Smooth muscle cell (in vitro differentiated cells): Measurements from ENCODE around the gene IFNLR1. TPM values are rescaled to one million over a fixed set of nuclear protein-coding genes. Genes with fewer than 3 reads are reported as not detected.

ENCODE experiments used
- DNase-seq: peaks from one replicate; lab custom pipeline; 2025; ENCODE audit not compliant: unreplicated experiment; lab: John Stamatoyannopoulos, UW
- H2AFZ ChIP-seq: fragments of 200-600 bp; sonication (generic); 2 replicates; pipeline ENCODE4 v1.6.0; 2016; ENCODE audit warnings: antibody characterized with exemption, low read depth, mild to moderate bottlenecking
- H3F3A ChIP-seq: fragments of 200-600 bp; sonication (generic); 2 replicates; pipeline ENCODE4 v1.6.0; 2017; ENCODE audit warnings: antibody characterized with exemption, low read depth
- H3K27ac ChIP-seq: fragments of 200-600 bp; sonication (generic); 2 replicates; pipeline ENCODE4 v1.5.1; 2016; ENCODE audit warnings: low read depth, mild to moderate bottlenecking
- H3K27me3 ChIP-seq: fragments of 200-600 bp; sonication (generic); 2 replicates; pipeline ENCODE4 v1.6.1; 2016; ENCODE audit warnings: low read depth, mild to moderate bottlenecking
- H3K36me3 ChIP-seq: fragments of 200-600 bp; sonication (generic); 2 replicates; pipeline ENCODE4 v1.5.1; 2016; ENCODE audit warnings: low read depth
- H3K4me1 ChIP-seq: fragments of 200-600 bp; sonication (generic); 2 replicates; pipeline ENCODE4 v1.5.1; 2016; ENCODE audit warnings: low read depth
- H3K4me2 ChIP-seq: fragments of 200-600 bp; sonication (generic); 2 replicates; pipeline ENCODE4 v1.6.0; 2016; ENCODE audit warnings: mild to moderate bottlenecking
- H3K4me3 ChIP-seq: fragments of 200-600 bp; sonication (generic); 2 replicates; pipeline ENCODE4 v1.5.1; 2016; ENCODE audit warnings: mild to moderate bottlenecking
- H3K79me2 ChIP-seq: fragments of 200-600 bp; sonication (generic); 2 replicates; pipeline ENCODE4 v1.6.0; 2016; ENCODE audit warnings: low read depth, mild to moderate bottlenecking
- H3K9ac ChIP-seq: fragments of 200-600 bp; sonication (generic); 2 replicates; pipeline ENCODE4 v1.6.0; 2016; ENCODE audit warnings: low read depth
- H3K9me3 ChIP-seq: fragments of 200-600 bp; sonication (generic); replicated peaks from 2 replicates; pipeline ENCODE4 v1.5.1; 2016; ENCODE audit warnings: low read depth
- H4K20me1 ChIP-seq: fragments of 200-600 bp; sonication (generic); 2 replicates; pipeline ENCODE4 v1.6.0; 2016; ENCODE audit warnings: low read depth
- CTCF ChIP-seq: fragments of 200-600 bp; sonication (generic); IDR thresholded peaks from 2 replicates; pipeline ENCODE4 v1.5.1; 2017; ENCODE audit warnings: borderline replicate concordance, mild to moderate bottlenecking, antibody characterized with exemption; ENCODE audit not compliant: insufficient read depth, poor library complexity, severe bottlenecking
- WGBS: methylation state at CpG from one replicate; pipeline ENCODE4 v1.1.7; 2016; ENCODE audit warnings: low lambda C conversion rate; 5-methylcytosine and 5-hydroxymethylcytosine counted together
- polyA plus RNA-seq: library from polyadenylated mRNA; unstranded; fragments of >200 nt; fragmentation: Nextera tagmentation; extraction: Ambion mirVana; gene quantifications from 2 replicates; pipeline ENCODE4 v1.2.1, GENCODE V29; 2016
- total RNA-seq: library from RNA; depleted of rRNA; stranded (reverse); fragments of >200 nt; gene quantifications from 2 replicates; pipeline ENCODE4 v1.2.3, GENCODE V29; 2014

Gene IFNLR1
- total and polyA plus RNA-seq, 2 experiments from 2014 or later: 0.25 to 0.67 TPM

- H3K79me2 ChIP-seq: no peaks in the 10 kb centered on the region
- H3K4me1 ChIP-seq: peaks cover 13% of the 10 kb centered on the region
- H3K4me3 ChIP-seq: no peak overlapping the region
- H4K20me1 ChIP-seq: no peaks in the 10 kb centered on the region
- no peak overlapping the region for H3K4me2 ChIP-seq
- H3K9ac ChIP-seq: no peak overlapping the region
- TF ChIP-seq CTCF: no peak
- no peak overlapping the region for H2AFZ ChIP-seq
- no peaks in the 10 kb centered on the region for H3K9me3 ChIP-seq
- H3K36me3 ChIP-seq: no peaks in the 10 kb centered on the region
- H3K27me3 ChIP-seq: peaks cover 12% of the 10 kb centered on the region
- H3K27ac ChIP-seq: no peak overlapping the region
- DNase-seq: no peak
- no peaks in the 10 kb centered on the region for H3F3A ChIP-seq
- 90% methylated on average over 9 of the region's 10 CpGs for WGBS
These were observed 34.2 kb downstream of the IFNLR1 start for GRCh38 chr1:24152631-24153494.

- Histone ChIP-seq H3K4me3 (peak overlapping the region; percentile 41), H3F3A (no peaks in the 10 kb centered on the region), H3K4me2 (peak overlapping the region; percentile 83), H3K27me3 (peaks cover 12% of the 10 kb centered on the region), H3K4me1 (peaks cover 13% of the 10 kb centered on the region), H2AFZ (peak overlapping the region; percentile 44), H3K9me3 (no peaks in the 10 kb centered on the region), H3K36me3 (no peaks in the 10 kb centered on the region), H4K20me1 (no peaks in the 10 kb centered on the region), H3K79me2 (no peaks in the 10 kb centered on the region), H3K27ac (peak overlapping the region; percentile 66), H3K9ac (peak overlapping the region; percentile 38)
- no peak for TF ChIP-seq CTCF
- DNase-seq: no peak
- WGBS: 4% methylated on average over 12 of the region's 12 CpGs
These were observed 35.9 kb downstream of the IFNLR1 start for GRCh38 chr1:24151175-24151533.

GRCh38 chr1:24150234-24151174 is 36.6 kb downstream of the IFNLR1 start:
- Histone ChIP-seq H3K27ac (peak overlapping the region; percentile 66), H3K4me2 (peak overlapping the region; percentile 83), H3K27me3 (peaks cover 12% of the 10 kb centered on the region), H3K36me3 (no peaks in the 10 kb centered on the region), H3K9ac (peak overlapping the region; percentile 52), H3K4me1 (peaks cover 13% of the 10 kb centered on the region), H4K20me1 (no peaks in the 10 kb centered on the region), H2AFZ (peak overlapping the region; percentile 44), H3K4me3 (peak overlapping the region; percentile 41), H3K9me3 (no peaks in the 10 kb centered on the region), H3F3A (no peaks in the 10 kb centered on the region), H3K79me2 (no peaks in the 10 kb centered on the region)
- peak; percentile 68 for DNase-seq
- peak; percentile 78 for TF ChIP-seq CTCF
- 12% methylated on average over 35 of the region's 36 CpGs for WGBS
